Hepatocyte (in vitro differentiated cells): ENCODE data around the gene USP20. TPM values are rescaled to one million over a fixed set of nuclear protein-coding genes. Genes with fewer than 3 reads are reported as not detected.

Source experiments
- DNase-seq: peaks from one replicate; pipeline ENCODE4 v3.0.0-alpha.2; 2016; ENCODE audit warnings: low spot score
- H2AFZ ChIP-seq: fragments of 200-600 bp; sonication (generic); 2 replicates; pipeline ENCODE4 v1.6.0; 2016; ENCODE audit warnings: antibody characterized with exemption, mild to moderate bottlenecking
- H3K27ac ChIP-seq: fragments of 200-600 bp; sonication (generic); 2 replicates; pipeline ENCODE4 v1.5.1; 2016; ENCODE audit warnings: mild to moderate bottlenecking
- H3K27me3 ChIP-seq: fragments of 200-600 bp; sonication (generic); 2 replicates; pipeline ENCODE4 v1.6.1; 2016
- H3K36me3 ChIP-seq: fragments of 200-600 bp; sonication (generic); replicated peaks from 2 replicates; pipeline ENCODE4 v1.5.1; 2016; ENCODE audit warnings: low read depth; ENCODE audit not compliant: insufficient read depth
- H3K4me1 ChIP-seq: fragments of 200-600 bp; sonication (generic); 2 replicates; pipeline ENCODE4 v1.5.1; 2016; ENCODE audit warnings: mild to moderate bottlenecking, moderate library complexity; ENCODE audit not compliant: insufficient read depth
- H3K4me2 ChIP-seq: fragments of 200-600 bp; sonication (generic); 2 replicates; pipeline ENCODE4 v1.6.0; 2016
- H3K4me3 ChIP-seq: fragments of 200-600 bp; sonication (generic); 2 replicates; pipeline ENCODE4 v1.5.1; 2016; ENCODE audit warnings: mild to moderate bottlenecking
- H3K79me2 ChIP-seq: fragments of 200-600 bp; sonication (generic); 2 replicates; pipeline ENCODE4 v1.6.0; 2017; ENCODE audit warnings: mild to moderate bottlenecking
- H3K9me2 ChIP-seq: fragments of 200-600 bp; sonication (generic); replicated peaks from 2 replicates; pipeline ENCODE4 v1.6.0; 2017; ENCODE audit warnings: mild to moderate bottlenecking; ENCODE audit not compliant: insufficient read depth
- H3K9me3 ChIP-seq: fragments of 200-600 bp; sonication (generic); 2 replicates; pipeline ENCODE4 v1.5.1; 2016; ENCODE audit warnings: low read depth, mild to moderate bottlenecking
- H4K20me1 ChIP-seq: fragments of 200-600 bp; sonication (generic); 2 replicates; pipeline ENCODE4 v1.6.0; 2016; ENCODE audit warnings: mild to moderate bottlenecking; ENCODE audit not compliant: insufficient read depth, poor library complexity, severe bottlenecking
- CTCF ChIP-seq: fragments of 200-600 bp; sonication (generic); IDR thresholded peaks from 2 replicates; pipeline ENCODE4 v1.5.1; 2016; ENCODE audit warnings: antibody characterized with exemption, mild to moderate bottlenecking; ENCODE audit not compliant: poor library complexity
- EZH2 ChIP-seq: fragments of 200-600 bp; sonication (generic); IDR thresholded peaks from 2 replicates; pipeline ENCODE4 v1.6.1; 2016; ENCODE audit warnings: antibody characterized with exemption, mild to moderate bottlenecking, borderline replicate concordance
- EZH2phosphoT487 ChIP-seq: fragments of 200-600 bp; sonication (generic); IDR thresholded peaks from one replicate; pipeline ENCODE4 v1.6.1; 2018; ENCODE audit warnings: antibody characterized with exemption, mild to moderate bottlenecking, low read depth, moderate library complexity; ENCODE audit not compliant: unreplicated experiment, severe bottlenecking
- WGBS: methylation state at CpG from one replicate; pipeline ENCODE4 v1.1.6; 2016; ENCODE audit warnings: low lambda C conversion rate; ENCODE audit errors: missing lambda C conversion rate; 5-methylcytosine and 5-hydroxymethylcytosine counted together
- polyA plus RNA-seq: library from polyadenylated mRNA; unstranded; fragments of >200 nt; fragmentation: Nextera tagmentation; extraction: Ambion mirVana; gene quantifications from 2 replicates; pipeline ENCODE4 v1.2.1, GENCODE V29; 2016
- total RNA-seq: library from RNA; depleted of rRNA; stranded (reverse); fragments of >200 nt; gene quantifications from 2 replicates; pipeline ENCODE4 v1.2.3, GENCODE V29; 2014

Gene USP20
- total RNA-seq (10.6 and 11.2 TPM in 2 replicates), polyA plus RNA-seq (25.3 and 29.0 TPM in 2 replicates)

- no peaks in the 10 kb centered on the region for H3K9me3 ChIP-seq
- TF ChIP-seq CTCF (no peak), EZH2phosphoT487 (no peak), EZH2 (no peak)
- 0% methylated on average over 38 of the region's 81 CpGs for WGBS
- no peaks in the 10 kb centered on the region for H3K27me3 ChIP-seq
- H4K20me1 ChIP-seq: no peaks in the 10 kb centered on the region
- H3K79me2 ChIP-seq: peaks cover 42% of the 10 kb centered on the region
- DNase-seq: peak; percentile 100
- no peaks in the 10 kb centered on the region for H3K9me2 ChIP-seq
- peak within 1 kb of the TSS; percentile 88 for H3K27ac ChIP-seq
- H3K4me3 ChIP-seq: peak within 1 kb of the TSS; percentile 91
- no peaks in the 10 kb centered on the region for H3K4me1 ChIP-seq
- peak within 1 kb of the TSS; percentile 89 for H3K4me2 ChIP-seq
- H2AFZ ChIP-seq: peak within 1 kb of the TSS; percentile 93
- no peaks in the 10 kb centered on the region for H3K36me3 ChIP-seq
Observed at GRCh38 chr9:129835128-129835859, at the start of gene USP20, which contains the start of gene C9orf78. Gene USP20 (plus strand): TSS chr9:129835458. CDS start chr9:129852556, 17,098 bp downstream. Gene C9orf78 (minus strand): TSS chr9:129835275. CDS start chr9:129835221, 54 bp downstream.

GRCh38 chr9:129785866-129786265, 49.4 kb upstream of the USP20 start:
- Histone ChIP-seq H3K27me3 (no peaks in the 10 kb centered on the region), H3K4me2 (no peak overlapping the region), H3K79me2 (no peaks in the 10 kb centered on the region), H3K4me1 (no peaks in the 10 kb centered on the region), H3K9me2 (no peaks in the 10 kb centered on the region), H3K4me3 (no peak overlapping the region), H3K27ac (no peak overlapping the region), H3K36me3 (no peaks in the 10 kb centered on the region), H3K9me3 (no peaks in the 10 kb centered on the region), H2AFZ (no peak overlapping the region), H4K20me1 (no peaks in the 10 kb centered on the region)
- WGBS: 83% methylated on average over 1 of the region's 1 CpG
- TF ChIP-seq EZH2phosphoT487: no peak
- TF ChIP-seq EZH2: no peak
- TF ChIP-seq CTCF: no peak
- no peak for DNase-seq

GRCh38 chr9:129786481-129786880, 48.8 kb upstream of the USP20 start:
- H2AFZ ChIP-seq: no peak overlapping the region
- no peaks in the 10 kb centered on the region for H3K9me3 ChIP-seq
- TF ChIP-seq EZH2phosphoT487 (no peak), EZH2 (no peak), CTCF (no peak)
- H3K27me3 ChIP-seq: no peaks in the 10 kb centered on the region
- H3K36me3 ChIP-seq: no peaks in the 10 kb centered on the region
- H3K27ac ChIP-seq: no peak overlapping the region
- WGBS: 82% methylated on average over 10 of the region's 10 CpGs
- no peaks in the 10 kb centered on the region for H4K20me1 ChIP-seq
- no peak overlapping the region for H3K4me2 ChIP-seq
- H3K4me3 ChIP-seq: no peak overlapping the region
- no peak for DNase-seq
- H3K79me2 ChIP-seq: no peaks in the 10 kb centered on the region
- H3K9me2 ChIP-seq: no peaks in the 10 kb centered on the region
- H3K4me1 ChIP-seq: no peaks in the 10 kb centered on the region
